HepG2 (cell line): Measurements from ENCODE around the gene ARL4D. TPM values are rescaled to one million over a fixed set of nuclear protein-coding genes. Genes with fewer than 3 reads are reported as not detected.

Source experiments
- ATF1 ChIP-seq: IDR thresholded peaks from 2 replicates; pipeline ENCODE4 v1.6.1; 2016; ENCODE audit warnings: mild to moderate bottlenecking, control low read depth
- GABPA ChIP-seq, 2 experiments: IDR thresholded peaks; 2 replicates each; pipeline ENCODE4 v1.6.1; 2011 to 2016; ENCODE audit warnings: low read depth in 2 of 2, low read length in 1 of 2, missing biosample characterization in 1 of 2, missing genetic modification characterization in 1 of 2
- GABPB1 ChIP-seq: IDR thresholded peaks from 2 replicates; pipeline ENCODE4 v1.6.1; 2016; ENCODE audit warnings: mild to moderate bottlenecking, missing genetic modification reagents, moderate library complexity, missing compliant biosample characterization
- MNT ChIP-seq: fragments of 450-650 bp; IDR thresholded peaks from 2 replicates; pipeline ENCODE4 v1.6.1; 2016
- PLSCR1 ChIP-seq: sonication (generic); formaldehyde crosslinking; IDR thresholded peaks from 2 replicates; pipeline ENCODE4 v1.5.0; 2020; ENCODE audit warnings: missing genetic modification reagents, mild to moderate bottlenecking, borderline replicate concordance
- RBM39 ChIP-seq: fragments of 200-400 bp; formaldehyde crosslinking; IDR thresholded peaks from one replicate; pipeline ENCODE4 v1.6.1; 2018; ENCODE audit warnings: antibody characterized with exemption, mild to moderate bottlenecking, low read depth, low read length; ENCODE audit not compliant: poor library complexity, severe bottlenecking
- SATB2 ChIP-seq: sonication (generic); formaldehyde crosslinking; IDR thresholded peaks from 2 replicates; pipeline ENCODE4 v1.5.0; 2020; ENCODE audit warnings: missing genetic modification reagents
- TP53 ChIP-seq: sonication (generic); formaldehyde crosslinking; conservative IDR thresholded peaks from 2 replicates; pipeline ENCODE4 v1.4.0; 2020; ENCODE audit warnings: missing genetic modification reagents
- ZNF225 ChIP-seq: sonication (generic); formaldehyde crosslinking; IDR thresholded peaks from 2 replicates; pipeline ENCODE4 v1.4.0; 2020; ENCODE audit warnings: mild to moderate bottlenecking, missing genetic modification reagents
- ZNF292 ChIP-seq: sonication (generic); formaldehyde crosslinking; IDR thresholded peaks from 2 replicates; pipeline ENCODE4 v1.8.1; 2022; ENCODE audit warnings: mild to moderate bottlenecking, low read depth, missing genetic modification reagents, borderline replicate concordance
- ZNF367 ChIP-seq: sonication (generic); formaldehyde crosslinking; IDR thresholded peaks from 2 replicates; pipeline ENCODE4 v1.4.0; 2020; ENCODE audit warnings: missing genetic modification reagents, borderline replicate concordance
- ZNF720 ChIP-seq: sonication (generic); formaldehyde crosslinking; IDR thresholded peaks from 2 replicates; pipeline ENCODE4 v1.4.0; 2020; ENCODE audit warnings: missing genetic modification reagents
- ZNF781 ChIP-seq: sonication (generic); formaldehyde crosslinking; IDR thresholded peaks from 2 replicates; pipeline ENCODE4 v1.5.1; 2020; ENCODE audit warnings: borderline replicate concordance, mild to moderate bottlenecking, missing genetic modification reagents; ENCODE audit errors: not compliant biosample characterization
- ZNF788 ChIP-seq: sonication (generic); formaldehyde crosslinking; IDR thresholded peaks from 2 replicates; pipeline ENCODE4 v1.5.0; 2020; ENCODE audit warnings: mild to moderate bottlenecking, missing genetic modification reagents, borderline replicate concordance
- polyA plus RNA-seq, 8 experiments: library from polyadenylated mRNA; depleted of rRNA in 3 of 8; stranded (reverse) in 7 of 8; unstranded in 1 of 8; fragments of >200 nt; fragmentation: Illumina TruSeq in 4 of 8; extraction: Trizol in 4 of 8; gene quantifications; 2 replicates each; pipeline versions ENCODE4 v1.2.1 to v1.2.3, GENCODE V29; 2011 to 2016; ENCODE audit warnings: low read depth in 4 of 8, missing spikeins in 1 of 8, mixed read lengths in 1 of 8; ENCODE audit not compliant: insufficient read depth in 1 of 8
- total RNA-seq, 5 experiments: library from RNA; depleted of rRNA; stranded (reverse); fragments of >200 nt; fragmentation: Illumina TruSeq; extraction: Trizol; gene quantifications; 2 replicates each; pipeline ENCODE4 v1.2.3, GENCODE V29; 2016; ENCODE audit warnings: low read depth in 1 of 5
- TF ChIP-seq, protein P1 (sequence below): sonication (generic); formaldehyde crosslinking; IDR thresholded peaks from 2 replicates; pipeline ENCODE4 v1.5.1; 2020; ENCODE audit warnings: mild to moderate bottlenecking, missing genetic modification reagents
- TF ChIP-seq, protein P2 (sequence below), 2 experiments: sonication (generic) in 1 of 2; formaldehyde crosslinking in 1 of 2; IDR thresholded peaks; 2 replicates each; pipeline versions ENCODE4 v1.6.1 to v1.9.0; 2014 to 2022; ENCODE audit warnings: antibody characterized with exemption in 1 of 2, borderline replicate concordance in 1 of 2, inconsistent platforms in 1 of 2, low read depth in 1 of 2, missing genetic modification reagents in 1 of 2

Gene ARL4D
- total and polyA plus RNA-seq, 2 of the 13 experiments (the other 11 are each of a cell fraction or from before 2014, with no cell fraction given): 9.0 to 25.9 TPM

DNA sequence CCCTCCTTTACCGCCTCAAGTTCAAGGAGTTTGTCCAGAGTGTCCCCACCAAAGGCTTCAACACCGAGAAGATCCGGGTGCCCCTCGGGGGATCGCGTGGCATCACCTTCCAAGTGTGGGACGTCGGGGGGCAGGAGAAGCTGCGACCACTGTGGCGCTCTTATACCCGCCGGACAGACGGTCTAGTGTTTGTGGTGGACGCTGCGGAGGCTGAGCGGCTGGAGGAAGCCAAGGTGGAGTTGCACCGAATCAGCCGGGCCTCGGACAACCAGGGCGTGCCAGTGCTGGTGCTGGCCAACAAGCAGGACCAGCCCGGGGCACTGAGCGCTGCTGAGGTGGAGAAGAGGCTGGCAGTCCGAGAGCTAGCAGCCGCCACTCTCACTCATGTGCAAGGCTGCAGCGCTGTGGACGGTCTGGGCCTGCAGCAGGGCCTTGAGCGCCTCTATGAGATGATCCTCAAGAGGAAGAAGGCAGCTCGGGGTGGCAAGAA is 1.1 kb downstream of the ARL4D start (continued):
- TF ChIP-seq, protein P1, sequence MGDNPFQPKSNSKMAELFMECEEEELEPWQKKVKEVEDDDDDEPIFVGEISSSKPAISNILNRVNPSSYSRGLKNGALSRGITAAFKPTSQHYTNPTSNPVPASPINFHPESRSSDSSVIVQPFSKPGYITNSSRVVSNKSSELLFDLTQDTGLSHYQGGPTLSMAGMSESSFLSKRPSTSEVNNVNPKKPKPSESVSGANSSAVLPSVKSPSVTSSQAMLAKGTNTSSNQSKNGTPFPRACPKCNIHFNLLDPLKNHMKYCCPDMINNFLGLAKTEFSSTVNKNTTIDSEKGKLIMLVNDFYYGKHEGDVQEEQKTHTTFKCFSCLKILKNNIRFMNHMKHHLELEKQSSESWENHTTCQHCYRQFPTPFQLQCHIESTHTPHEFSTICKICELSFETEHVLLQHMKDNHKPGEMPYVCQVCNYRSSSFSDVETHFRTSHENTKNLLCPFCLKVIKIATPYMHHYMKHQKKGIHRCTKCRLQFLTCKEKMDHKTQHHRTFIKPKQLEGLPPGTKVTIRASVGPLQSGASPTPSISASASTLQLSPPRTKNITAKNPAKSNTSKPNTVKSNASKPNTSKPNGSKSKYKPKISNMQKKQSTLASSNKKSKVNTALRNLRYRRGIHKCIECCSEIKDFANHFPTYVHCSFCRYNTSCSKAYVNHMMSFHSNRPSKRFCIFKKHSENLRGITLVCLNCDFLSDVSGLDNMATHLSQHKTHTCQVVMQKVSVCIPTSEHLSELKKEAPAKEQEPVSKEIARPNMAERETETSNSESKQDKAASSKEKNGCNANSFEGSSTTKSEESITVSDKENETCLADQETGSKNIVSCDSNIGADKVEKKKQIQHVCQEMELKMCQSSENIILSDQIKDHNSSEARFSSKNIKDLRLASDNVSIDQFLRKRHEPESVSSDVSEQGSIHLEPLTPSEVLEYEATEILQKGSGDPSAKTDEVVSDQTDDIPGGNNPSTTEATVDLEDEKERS (CRISPR knock-in tag): no peak
- TF ChIP-seq PLSCR1: no peak
- TF ChIP-seq, protein P2, sequence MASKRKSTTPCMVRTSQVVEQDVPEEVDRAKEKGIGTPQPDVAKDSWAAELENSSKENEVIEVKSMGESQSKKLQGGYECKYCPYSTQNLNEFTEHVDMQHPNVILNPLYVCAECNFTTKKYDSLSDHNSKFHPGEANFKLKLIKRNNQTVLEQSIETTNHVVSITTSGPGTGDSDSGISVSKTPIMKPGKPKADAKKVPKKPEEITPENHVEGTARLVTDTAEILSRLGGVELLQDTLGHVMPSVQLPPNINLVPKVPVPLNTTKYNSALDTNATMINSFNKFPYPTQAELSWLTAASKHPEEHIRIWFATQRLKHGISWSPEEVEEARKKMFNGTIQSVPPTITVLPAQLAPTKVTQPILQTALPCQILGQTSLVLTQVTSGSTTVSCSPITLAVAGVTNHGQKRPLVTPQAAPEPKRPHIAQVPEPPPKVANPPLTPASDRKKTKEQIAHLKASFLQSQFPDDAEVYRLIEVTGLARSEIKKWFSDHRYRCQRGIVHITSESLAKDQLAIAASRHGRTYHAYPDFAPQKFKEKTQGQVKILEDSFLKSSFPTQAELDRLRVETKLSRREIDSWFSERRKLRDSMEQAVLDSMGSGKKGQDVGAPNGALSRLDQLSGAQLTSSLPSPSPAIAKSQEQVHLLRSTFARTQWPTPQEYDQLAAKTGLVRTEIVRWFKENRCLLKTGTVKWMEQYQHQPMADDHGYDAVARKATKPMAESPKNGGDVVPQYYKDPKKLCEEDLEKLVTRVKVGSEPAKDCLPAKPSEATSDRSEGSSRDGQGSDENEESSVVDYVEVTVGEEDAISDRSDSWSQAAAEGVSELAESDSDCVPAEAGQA (IDR thresholded peaks at IDR 0.05; ENCODE audit: low read depth): no peak
- TF ChIP-seq, protein P2 (CRISPR knock-in tag; IDR thresholded peaks at IDR 0.05; ENCODE audit: borderline replicate concordance): no peak
- TF ChIP-seq ZNF788 (CRISPR knock-in tag): peak; percentile 28; the same call in 1 of the 2 replicates
- no peak for TF ChIP-seq SATB2 (CRISPR knock-in tag)
- TF ChIP-seq ZNF292: no peak
- TF ChIP-seq ZNF367: no peak
- TF ChIP-seq ATF1: no peak
- no peak for TF ChIP-seq MNT
- no peak for TF ChIP-seq ZNF720
- peak; percentile 37; the same call in 1 of the 2 replicates for TF ChIP-seq GABPB1 (CRISPR knock-in tag)
- no peak for TF ChIP-seq TP53 (CRISPR knock-in tag)
- no peak for TF ChIP-seq ZNF781 (CRISPR knock-in tag)
- TF ChIP-seq ZNF225 (CRISPR knock-in tag): peak; percentile 57; the same call in 1 of the 2 replicates
- TF ChIP-seq RBM39: no peak
- no peak for TF ChIP-seq GABPA (IDR thresholded peaks at IDR 0.05; ENCODE audit: low read depth, low read length)
- TF ChIP-seq GABPA (CRISPR knock-in tag; IDR thresholded peaks at IDR 0.05; ENCODE audit: low read depth): no peak
